ENCODE data around the gene FCHSD2. TPM values are rescaled to one million over a fixed set of nuclear protein-coding genes. Genes with fewer than 3 reads are reported as not detected.
A peak's percentile ranks its signal among the peaks of the same experiment; 100 is the strongest.

FCHSD2 gene
- total and polyA plus RNA-seq, 2 of the 13 experiments (the other 11 are each of a cell fraction or from before 2014, with no cell fraction given) = 20.5 to 24.8 TPM

DNA sequence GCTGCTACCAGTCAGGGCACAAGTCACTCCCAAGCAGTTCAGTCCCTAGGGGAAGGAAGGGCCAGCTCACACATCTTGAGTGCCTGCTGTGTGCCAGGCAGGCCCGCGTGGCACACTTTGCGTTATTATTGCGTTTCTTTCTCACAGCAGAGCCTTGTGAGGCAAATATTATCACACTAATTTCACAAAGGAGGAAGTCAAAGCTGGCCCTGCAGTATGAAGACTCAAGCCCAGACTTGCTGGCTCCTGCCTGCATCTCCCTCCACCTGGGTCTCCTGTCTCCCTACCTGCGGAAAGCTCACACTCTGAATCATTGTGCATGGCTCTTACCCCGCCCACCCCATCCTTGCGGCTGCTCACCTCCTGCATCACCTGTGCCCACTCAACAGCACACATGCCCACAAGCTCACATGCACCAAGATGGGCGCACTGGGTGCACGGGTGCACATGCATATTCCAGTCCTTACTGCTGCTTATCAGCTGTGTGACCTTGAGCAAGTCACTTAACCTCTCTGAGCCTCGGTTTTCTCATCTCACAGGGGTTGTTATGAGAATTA lies 44.3 kb upstream of the FCHSD2 start:
- Histone ChIP-seq H3K4me2 (ENCODE audit: low read depth, low read length) (no peak overlapping the region), H4K20me1 (ENCODE audit: insufficient read depth, low read length) (no peaks in the 10 kb centered on the region), H3K79me2 (ENCODE audit: insufficient read depth, low read length) (no peaks in the 10 kb centered on the region), H3K9ac (ENCODE audit: insufficient read depth, low read depth, low read length) (no peak overlapping the region), H3K4me3 (replicated peaks in 1 of 3; ENCODE audit: insufficient read depth in 1 of 3, low read depth in 2 of 3, low read length in 3 of 3) (no peak overlapping the region), H2AFZ (ENCODE audit: low read length) (no peak overlapping the region), H3K36me3 (replicated peaks in 1 of 2; ENCODE audit: control insufficient read depth in 1 of 2, insufficient read depth in 2 of 2, low read length in 2 of 2) (no peaks in the 10 kb centered on the region), H3K9me3 (ENCODE audit: low read length) (no peaks in the 10 kb centered on the region), H3K4me1 (ENCODE audit: insufficient read depth, low read length) (peaks cover 28% of the 10 kb centered on the region), H3K27ac (ENCODE audit: extremely low read length, insufficient read depth, low read length) (no peak overlapping the region), H3K27me3 (ENCODE audit: control insufficient read depth in 1 of 2, insufficient read depth in 2 of 2, low read length in 2 of 2) (peaks cover 3 to 33% of the 10 kb centered on the region in 2 experiments; a peak in 3 of 5 replicates)
- DNase-seq (ENCODE audit: low spot score) = no peak
- WGBS (ENCODE audit: low lambda C conversion rate) = 43% methylated on average over 8 of the region's 10 CpGs
- BruUV-seq (replicated peaks) = no TSS peak
- no peak for ATAC-seq
- intact Hi-C loops (cut with micrococcal nuclease; ENCODE audit: unreplicated experiment) (no loop called here), in situ Hi-C loops (cut with HindIII; ENCODE audit: extremely low pct_ligation_motif_present, low pct_unique_long_range_greater_than_20kb) (loop anchor here (5.0 kb wide), 2 partner anchors 51 to 101 kb away; no protein-coding TSS in a partner anchor)
- FAIRE-seq = no peak
- no peak for TF ChIP-seq PAX8 (CRISPR knock-in tag; IDR thresholded peaks at IDR 0.05; ENCODE audit: borderline replicate concordance)
- TF ChIP-seq ZNF768 (CRISPR knock-in tag; IDR thresholded peaks at IDR 0.05) = peak; percentile 95
- TF ChIP-seq ZNF383 (CRISPR knock-in tag; IDR thresholded peaks at IDR 0.05; ENCODE audit: borderline replicate concordance) = no peak
- ChIA-PET CTCF (ENCODE audit: low intra/inter-chr PET ratio, low total read pairs) (interaction anchor here (2.1 to 3.5 kb wide), 3 partner anchors 51 to 103 kb away, joined by 6 to 39 read pairs (median 28); no protein-coding TSS in a partner anchor), POLR2A (no interaction called here)

DNA sequence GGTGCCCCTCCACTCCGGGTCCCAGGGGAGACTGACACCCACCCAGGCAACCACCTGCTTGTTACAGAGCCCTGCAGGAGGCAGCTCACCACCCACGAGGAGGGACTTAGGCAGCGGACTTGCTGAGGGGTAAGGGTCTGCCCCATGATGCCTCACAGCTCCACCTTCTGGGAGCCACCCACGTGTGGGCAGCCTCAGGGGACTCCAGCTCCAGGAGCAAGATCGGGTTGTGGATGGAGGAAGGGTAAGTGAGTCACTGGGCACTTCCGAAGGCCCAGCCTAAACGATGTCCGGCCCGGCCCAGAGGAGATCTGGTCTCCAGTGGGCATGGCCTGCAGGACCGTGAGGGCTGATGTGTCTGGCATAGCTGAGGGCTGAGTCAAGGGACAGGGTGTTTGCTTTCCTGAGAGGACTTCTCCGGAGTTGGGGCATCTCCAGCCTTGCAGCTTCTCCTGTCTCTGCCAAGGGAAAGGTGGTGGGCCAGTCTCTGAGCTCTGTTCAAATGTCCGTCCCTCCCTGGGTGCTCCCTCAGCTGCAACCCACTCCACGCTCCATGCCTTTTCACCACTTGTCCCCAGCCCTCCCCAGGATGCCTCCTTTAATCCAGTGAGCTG lies 43.7 kb upstream of the FCHSD2 start:
- BruUV-seq (replicated peaks) = no TSS peak
- no peak overlapping the region for H2AFZ ChIP-seq (ENCODE audit: low read length)
- H4K20me1 ChIP-seq (ENCODE audit: insufficient read depth, low read length) = no peaks in the 10 kb centered on the region
- no peak overlapping the region for H3K4me2 ChIP-seq (ENCODE audit: low read depth, low read length)
- H3K79me2 ChIP-seq (ENCODE audit: insufficient read depth, low read length) = no peaks in the 10 kb centered on the region
- in situ Hi-C loops (cut with HindIII; ENCODE audit: extremely low pct_ligation_motif_present, low pct_unique_long_range_greater_than_20kb) (loop anchor here (5.0 kb wide), 2 partner anchors 52 to 102 kb away; no protein-coding TSS in a partner anchor), intact Hi-C loops (cut with micrococcal nuclease; ENCODE audit: unreplicated experiment) (loop anchor here (1.0 kb wide), 2 partner anchors 57 to 104 kb away; no protein-coding TSS in a partner anchor)
- ATAC-seq (peak; percentile 17), FAIRE-seq (no peak), DNase-seq (ENCODE audit: low spot score) (no peak)
- ChIA-PET POLR2A (no interaction called here), CTCF (ENCODE audit: low intra/inter-chr PET ratio, low total read pairs) (interaction anchor here (1.3 to 3.5 kb wide), 4 partner anchors 32 to 104 kb away, joined by 5 to 39 read pairs (median 17); partner anchors contain the start of gene P2RY2)
- 60% methylated on average over 1 of the region's 13 CpGs for WGBS (ENCODE audit: low lambda C conversion rate)
- peaks cover 3 to 27% of the 10 kb centered on the region in 2 experiments; a peak in 3 of 5 replicates for H3K27me3 ChIP-seq (ENCODE audit: control insufficient read depth in 1 of 2, insufficient read depth in 2 of 2, low read length in 2 of 2)
- H3K4me3 ChIP-seq (replicated peaks in 1 of 3; ENCODE audit: insufficient read depth in 1 of 3, low read depth in 2 of 3, low read length in 3 of 3) = no peak overlapping the region
- no peaks in the 10 kb centered on the region for H3K36me3 ChIP-seq (replicated peaks in 1 of 2; ENCODE audit: control insufficient read depth in 1 of 2, insufficient read depth in 2 of 2, low read length in 2 of 2)
- no peaks in the 10 kb centered on the region for H3K9me3 ChIP-seq (ENCODE audit: low read length)
- no peak overlapping the region for H3K27ac ChIP-seq (ENCODE audit: extremely low read length, insufficient read depth, low read length)
- no peak overlapping the region for H3K9ac ChIP-seq (ENCODE audit: insufficient read depth, low read depth, low read length)
- peaks cover 28% of the 10 kb centered on the region for H3K4me1 ChIP-seq (ENCODE audit: insufficient read depth, low read length)
- TF ChIP-seq, protein P1, sequence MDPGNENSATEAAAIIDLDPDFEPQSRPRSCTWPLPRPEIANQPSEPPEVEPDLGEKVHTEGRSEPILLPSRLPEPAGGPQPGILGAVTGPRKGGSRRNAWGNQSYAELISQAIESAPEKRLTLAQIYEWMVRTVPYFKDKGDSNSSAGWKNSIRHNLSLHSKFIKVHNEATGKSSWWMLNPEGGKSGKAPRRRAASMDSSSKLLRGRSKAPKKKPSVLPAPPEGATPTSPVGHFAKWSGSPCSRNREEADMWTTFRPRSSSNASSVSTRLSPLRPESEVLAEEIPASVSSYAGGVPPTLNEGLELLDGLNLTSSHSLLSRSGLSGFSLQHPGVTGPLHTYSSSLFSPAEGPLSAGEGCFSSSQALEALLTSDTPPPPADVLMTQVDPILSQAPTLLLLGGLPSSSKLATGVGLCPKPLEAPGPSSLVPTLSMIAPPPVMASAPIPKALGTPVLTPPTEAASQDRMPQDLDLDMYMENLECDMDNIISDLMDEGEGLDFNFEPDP (CRISPR knock-in tag; conservative IDR thresholded peaks at IDR 0.05) = 0 out of 2 replicates have a peak, but pooled peaks have one; percentile 57
- TF ChIP-seq ZSCAN21 (CRISPR knock-in tag; IDR thresholded peaks at IDR 0.05; ENCODE audit: borderline replicate concordance) = 0 out of 2 replicates have a peak, but pooled peaks have one; percentile 41
- TF ChIP-seq, protein P2, sequence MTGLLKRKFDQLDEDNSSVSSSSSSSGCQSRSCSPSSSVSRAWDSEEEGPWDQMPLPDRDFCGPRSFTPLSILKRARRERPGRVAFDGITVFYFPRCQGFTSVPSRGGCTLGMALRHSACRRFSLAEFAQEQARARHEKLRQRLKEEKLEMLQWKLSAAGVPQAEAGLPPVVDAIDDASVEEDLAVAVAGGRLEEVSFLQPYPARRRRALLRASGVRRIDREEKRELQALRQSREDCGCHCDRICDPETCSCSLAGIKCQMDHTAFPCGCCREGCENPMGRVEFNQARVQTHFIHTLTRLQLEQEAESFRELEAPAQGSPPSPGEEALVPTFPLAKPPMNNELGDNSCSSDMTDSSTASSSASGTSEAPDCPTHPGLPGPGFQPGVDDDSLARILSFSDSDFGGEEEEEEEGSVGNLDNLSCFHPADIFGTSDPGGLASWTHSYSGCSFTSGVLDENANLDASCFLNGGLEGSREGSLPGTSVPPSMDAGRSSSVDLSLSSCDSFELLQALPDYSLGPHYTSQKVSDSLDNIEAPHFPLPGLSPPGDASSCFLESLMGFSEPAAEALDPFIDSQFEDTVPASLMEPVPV (CRISPR knock-in tag; IDR thresholded peaks at IDR 0.05) = no peak
